Erythroblast (primary cell): Measurements from ENCODE around the gene CRIP2.

Experiments
- GATA1 ChIP-seq: IDR thresholded peaks from 2 replicates; pipeline ENCODE4 v1.6.1; 2011; ENCODE audit warnings: low read depth, mild to moderate bottlenecking, control low read depth, low read length, moderate library complexity
- POLR2A ChIP-seq: IDR thresholded peaks from 2 replicates; pipeline ENCODE4 v1.6.1; 2011; ENCODE audit warnings: mild to moderate bottlenecking, low read length

DNA sequence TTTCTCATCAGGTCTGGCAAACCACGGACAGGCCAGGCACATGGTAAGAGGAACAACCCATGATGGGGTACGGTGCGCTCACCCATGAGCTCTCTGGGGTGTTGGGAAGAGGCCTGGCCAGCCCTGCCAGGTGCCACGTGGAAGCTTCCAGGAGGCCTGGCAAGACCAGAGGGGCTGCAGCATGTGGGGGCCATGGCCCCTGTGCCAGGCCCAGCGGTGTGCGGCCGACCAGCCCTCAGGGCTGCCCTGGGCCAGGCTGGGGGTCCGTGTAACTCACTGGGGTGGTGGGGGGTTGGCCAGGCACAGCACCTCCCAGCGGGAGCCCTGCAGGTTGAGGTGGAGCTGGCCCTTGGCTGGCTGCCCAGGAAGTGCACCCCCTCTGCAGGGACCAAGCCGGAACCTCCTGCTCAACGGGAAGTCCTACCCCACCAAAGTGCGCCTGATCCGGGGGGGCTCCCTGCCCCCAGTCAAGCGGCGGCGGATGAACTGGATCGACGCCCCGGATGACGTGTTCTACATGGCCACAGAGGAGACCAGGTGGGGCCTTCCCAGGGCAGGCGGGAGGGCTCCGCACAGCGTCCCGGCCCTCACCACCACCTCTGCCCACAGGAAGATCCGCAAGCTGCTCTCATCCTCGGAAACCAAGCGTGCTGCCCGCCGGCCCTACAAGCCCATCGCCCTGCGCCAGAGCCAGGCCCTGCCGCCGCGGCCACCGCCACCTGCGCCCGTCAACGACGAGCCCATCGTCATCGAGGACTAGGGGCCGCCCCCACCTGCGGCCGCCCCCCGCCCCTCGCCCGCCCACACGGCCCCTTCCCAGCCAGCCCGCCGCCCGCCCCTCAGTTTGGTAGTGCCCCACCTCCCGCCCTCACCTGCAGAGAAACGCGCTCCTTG lies 4.9 kb upstream of the CRIP2 start:
- TF ChIP-seq POLR2A (no peak), GATA1 (no peak)
